Measurements from ENCODE around the gene OR7A10. TPM values are rescaled to one million over a fixed set of nuclear protein-coding genes. Genes with fewer than 3 reads are reported as not detected.

Gene OR7A10
- not detected for polyA plus RNA-seq (2013, experiment 1 of 2)
- polyA plus RNA-seq (2013, experiment 2 of 2), result not detected

GRCh38 chr19:14848822-14849221, at the start of gene OR7A10:
OR7A10 (minus strand) TSS chr19:14848922; CDS start chr19:14841877, 7,045 bp downstream.
- H3K79me1 ChIP-seq (replicated peaks; ENCODE audit: low read length, poor library complexity, severe bottlenecking), result no peaks in the 10 kb centered on the region
- H3K9me3 ChIP-seq (ENCODE audit: control insufficient read depth, low read length), result no peaks in the 10 kb centered on the region
- no peak within 1 kb of the TSS for H2BK15ac ChIP-seq (ENCODE audit: low read depth, poor library complexity, severe bottlenecking)
- no peak within 1 kb of the TSS for H3K14ac ChIP-seq (ENCODE audit: low read length in 2 of 2)
- no peak within 1 kb of the TSS for H2BK120ac ChIP-seq (ENCODE audit: low read depth, low read length)
- no peak within 1 kb of the TSS for H2BK5ac ChIP-seq (ENCODE audit: low read depth, low read length, poor library complexity, severe bottlenecking)
- no peak within 1 kb of the TSS for H3K23ac ChIP-seq (ENCODE audit: low read length in 2 of 2)
- H2BK12ac ChIP-seq (ENCODE audit: low read length in 2 of 2), result no peak within 1 kb of the TSS
- no peak within 1 kb of the TSS for H3K18ac ChIP-seq (ENCODE audit: low read depth in 1 of 2, low read length in 2 of 2)
- 79% methylated on average over 4 of the region's 5 CpGs for WGBS
- no peak within 1 kb of the TSS for H2AK5ac ChIP-seq (ENCODE audit: low read length, severe bottlenecking)
- no peaks in the 10 kb centered on the region for H3K36me3 ChIP-seq (ENCODE audit: control insufficient read depth in 1 of 2, insufficient read depth in 2 of 2, low read depth in 1 of 2, low read length in 2 of 2)
- H3K27me3 ChIP-seq (ENCODE audit: control insufficient read depth in 1 of 2, insufficient read depth in 1 of 2, low read length in 2 of 2), result peaks cover 0 to 10% of the 10 kb centered on the region in 2 experiments
- H3K4ac ChIP-seq (ENCODE audit: low read depth in 1 of 2, low read length in 2 of 2), result no peak within 1 kb of the TSS
- no peak within 1 kb of the TSS for H3K4me3 ChIP-seq (ENCODE audit: insufficient read depth in 1 of 2, low read depth in 1 of 2, low read length in 2 of 2)
- no peak within 1 kb of the TSS for H3K27ac ChIP-seq (ENCODE audit: low read length, poor library complexity, severe bottlenecking)
- H3K9ac ChIP-seq (ENCODE audit: low read length), result no peak within 1 kb of the TSS
- no peak within 1 kb of the TSS for H4K8ac ChIP-seq (ENCODE audit: low read length)
- no peak within 1 kb of the TSS for H4K91ac ChIP-seq (ENCODE audit: low read length)
- H3K4me1 ChIP-seq (ENCODE audit: control insufficient read depth, insufficient read depth, low read depth, low read length), result no peaks in the 10 kb centered on the region
- H2AFZ ChIP-seq (ENCODE audit: low read depth, low read length), result no peak within 1 kb of the TSS
- H3K4me2 ChIP-seq (ENCODE audit: low read length, poor library complexity, severe bottlenecking), result no peak within 1 kb of the TSS
- no peak for DNase-seq

- DNase-seq, result no peak
- no peak overlapping the region for H2BK120ac ChIP-seq (ENCODE audit: low read depth, low read length)
- no peak overlapping the region for H3K4me3 ChIP-seq (ENCODE audit: insufficient read depth in 1 of 2, low read depth in 1 of 2, low read length in 2 of 2)
- H4K8ac ChIP-seq (ENCODE audit: low read length), result no peak overlapping the region
- WGBS, result 79% methylated on average over 7 of the region's 10 CpGs
- no peak overlapping the region for H2BK15ac ChIP-seq (ENCODE audit: low read depth, poor library complexity, severe bottlenecking)
- no peak overlapping the region for H3K27ac ChIP-seq (ENCODE audit: low read length, poor library complexity, severe bottlenecking)
- H2AK5ac ChIP-seq (ENCODE audit: low read length, severe bottlenecking), result no peak overlapping the region
- no peak overlapping the region for H3K9ac ChIP-seq (ENCODE audit: low read length)
- H3K4me2 ChIP-seq (ENCODE audit: low read length, poor library complexity, severe bottlenecking), result no peak overlapping the region
- H4K91ac ChIP-seq (ENCODE audit: low read length), result no peak overlapping the region
- H3K4ac ChIP-seq (ENCODE audit: low read depth in 1 of 2, low read length in 2 of 2), result no peak overlapping the region
- no peak overlapping the region for H3K18ac ChIP-seq (ENCODE audit: low read depth in 1 of 2, low read length in 2 of 2)
- H3K27me3 ChIP-seq (ENCODE audit: control insufficient read depth in 1 of 2, insufficient read depth in 1 of 2, low read length in 2 of 2), result peaks cover 0 to 14% of the 10 kb centered on the region in 2 experiments
- no peaks in the 10 kb centered on the region for H3K9me3 ChIP-seq (ENCODE audit: control insufficient read depth, low read length)
- H3K23ac ChIP-seq (ENCODE audit: low read length in 2 of 2), result no peak overlapping the region
- no peak overlapping the region for H2AFZ ChIP-seq (ENCODE audit: low read depth, low read length)
- no peaks in the 10 kb centered on the region for H3K4me1 ChIP-seq (ENCODE audit: control insufficient read depth, insufficient read depth, low read depth, low read length)
- no peaks in the 10 kb centered on the region for H3K79me1 ChIP-seq (replicated peaks; ENCODE audit: low read length, poor library complexity, severe bottlenecking)
- H3K36me3 ChIP-seq (ENCODE audit: control insufficient read depth in 1 of 2, insufficient read depth in 2 of 2, low read depth in 1 of 2, low read length in 2 of 2), result no peaks in the 10 kb centered on the region
- no peak overlapping the region for H2BK5ac ChIP-seq (ENCODE audit: low read depth, low read length, poor library complexity, severe bottlenecking)
- H2BK12ac ChIP-seq (ENCODE audit: low read length in 2 of 2), result no peak overlapping the region
- no peak overlapping the region for H3K14ac ChIP-seq (ENCODE audit: low read length in 2 of 2)
These were observed 42.1 kb upstream of the OR7A10 start for GRCh38 chr19:14890643-14891379.

- Histone ChIP-seq H3K9ac (ENCODE audit: low read length) (no peak overlapping the region), H3K14ac (ENCODE audit: low read length in 2 of 2) (no peak overlapping the region), H2BK12ac (ENCODE audit: low read length in 2 of 2) (no peak overlapping the region), H3K79me1 (replicated peaks; ENCODE audit: low read length, poor library complexity, severe bottlenecking) (no peaks in the 10 kb centered on the region), H2BK120ac (ENCODE audit: low read depth, low read length) (no peak overlapping the region), H3K4me1 (ENCODE audit: control insufficient read depth, insufficient read depth, low read depth, low read length) (no peaks in the 10 kb centered on the region), H2AFZ (ENCODE audit: low read depth, low read length) (no peak overlapping the region), H4K91ac (ENCODE audit: low read length) (no peak overlapping the region), H3K36me3 (ENCODE audit: control insufficient read depth in 1 of 2, insufficient read depth in 2 of 2, low read depth in 1 of 2, low read length in 2 of 2) (no peaks in the 10 kb centered on the region), H3K4ac (ENCODE audit: low read depth in 1 of 2, low read length in 2 of 2) (no peak overlapping the region), H3K23ac (ENCODE audit: low read length in 2 of 2) (no peak overlapping the region), H3K27me3 (ENCODE audit: control insufficient read depth in 1 of 2, insufficient read depth in 1 of 2, low read length in 2 of 2) (peaks cover 0 to 12% of the 10 kb centered on the region in 2 experiments), H2AK5ac (ENCODE audit: low read length, severe bottlenecking) (no peak overlapping the region), H3K9me3 (ENCODE audit: control insufficient read depth, low read length) (no peaks in the 10 kb centered on the region), H3K4me3 (ENCODE audit: insufficient read depth in 1 of 2, low read depth in 1 of 2, low read length in 2 of 2) (no peak overlapping the region), H3K27ac (ENCODE audit: low read length, poor library complexity, severe bottlenecking) (no peak overlapping the region), H2BK5ac (ENCODE audit: low read depth, low read length, poor library complexity, severe bottlenecking) (no peak overlapping the region), H3K4me2 (ENCODE audit: low read length, poor library complexity, severe bottlenecking) (no peak overlapping the region), H4K8ac (ENCODE audit: low read length) (no peak overlapping the region), H3K18ac (ENCODE audit: low read depth in 1 of 2, low read length in 2 of 2) (no peak overlapping the region), H2BK15ac (ENCODE audit: low read depth, poor library complexity, severe bottlenecking) (no peak overlapping the region)
- WGBS, result 30% methylated on average over 2 of the region's 3 CpGs
- DNase-seq, result no peak
These were observed 41.4 kb upstream of the OR7A10 start for GRCh38 chr19:14889994-14890642.

- H3K14ac ChIP-seq (ENCODE audit: low read length in 2 of 2), result no peak within 1 kb of the TSS
These were observed 37.3 kb upstream of the OR7A10 start, which contains the start of gene OR7A17 for GRCh38 chr19:14886032-14886431. OR7A17 (minus strand) TSS chr19:14886132; CDS start chr19:14881355, 4,777 bp downstream.

More at GRCh38 chr19:14886032-14886431, 37.3 kb upstream of the OR7A10 start, which contains the start of gene OR7A17:
- H4K8ac ChIP-seq (ENCODE audit: low read length), result no peak within 1 kb of the TSS
- no peak for DNase-seq
- H4K91ac ChIP-seq (ENCODE audit: low read length), result no peak within 1 kb of the TSS
- no peak within 1 kb of the TSS for H2AFZ ChIP-seq (ENCODE audit: low read depth, low read length)
- H2BK15ac ChIP-seq (ENCODE audit: low read depth, poor library complexity, severe bottlenecking), result no peak within 1 kb of the TSS
- H2AK5ac ChIP-seq (ENCODE audit: low read length, severe bottlenecking), result no peak within 1 kb of the TSS
- peaks cover 0 to 15% of the 10 kb centered on the region in 2 experiments for H3K27me3 ChIP-seq (ENCODE audit: control insufficient read depth in 1 of 2, insufficient read depth in 1 of 2, low read length in 2 of 2)
- no peaks in the 10 kb centered on the region for H3K36me3 ChIP-seq (ENCODE audit: control insufficient read depth in 1 of 2, insufficient read depth in 2 of 2, low read depth in 1 of 2, low read length in 2 of 2)
- no peaks in the 10 kb centered on the region for H3K4me1 ChIP-seq (ENCODE audit: control insufficient read depth, insufficient read depth, low read depth, low read length)
- no peak within 1 kb of the TSS for H2BK5ac ChIP-seq (ENCODE audit: low read depth, low read length, poor library complexity, severe bottlenecking)
- no peak within 1 kb of the TSS for H3K9ac ChIP-seq (ENCODE audit: low read length)
- H3K27ac ChIP-seq (ENCODE audit: low read length, poor library complexity, severe bottlenecking), result no peak within 1 kb of the TSS
- no peak within 1 kb of the TSS for H2BK120ac ChIP-seq (ENCODE audit: low read depth, low read length)
- no peaks in the 10 kb centered on the region for H3K79me1 ChIP-seq (replicated peaks; ENCODE audit: low read length, poor library complexity, severe bottlenecking)
- H3K9me3 ChIP-seq (ENCODE audit: control insufficient read depth, low read length), result no peaks in the 10 kb centered on the region
- H3K4me3 ChIP-seq (ENCODE audit: insufficient read depth in 1 of 2, low read depth in 1 of 2, low read length in 2 of 2), result no peak within 1 kb of the TSS
- no peak within 1 kb of the TSS for H3K4ac ChIP-seq (ENCODE audit: low read depth in 1 of 2, low read length in 2 of 2)
- no peak within 1 kb of the TSS for H3K18ac ChIP-seq (ENCODE audit: low read depth in 1 of 2, low read length in 2 of 2)
- WGBS, result 17% methylated on average over 4 of the region's 4 CpGs
- H2BK12ac ChIP-seq (ENCODE audit: low read length in 2 of 2), result no peak within 1 kb of the TSS
- H3K4me2 ChIP-seq (ENCODE audit: low read length, poor library complexity, severe bottlenecking), result no peak within 1 kb of the TSS
- H3K23ac ChIP-seq (ENCODE audit: low read length in 2 of 2), result no peak within 1 kb of the TSS
